Liver (tissue), 9 donors: ENCODE data around the gene FARS2. TPM values are rescaled to one million over a fixed set of nuclear protein-coding genes. Genes with fewer than 3 reads are reported as not detected.

Experiments
- DNase-seq: peaks from one replicate; pipeline ENCODE4 v3.0.0-alpha.2; 2017; ENCODE audit warnings: low spot score
- H3K27ac ChIP-seq, 2 donors: one replicate each; pipeline ENCODE4 v1.7.0; 2013; ENCODE audit warnings: inconsistent platforms in 2 of 2, low read length in 2 of 2, control low read depth in 1 of 2, low read depth in 1 of 2, mild to moderate bottlenecking in 1 of 2
- H3K27me3 ChIP-seq, 4 donors: one replicate each; pipeline versions ENCODE4 v1.6.1 to v1.7.0; 2013; ENCODE audit warnings: low read length in 3 of 4, inconsistent platforms in 1 of 4, mild to moderate bottlenecking in 1 of 4, moderate library complexity in 1 of 4; ENCODE audit not compliant: control insufficient read depth in 4 of 4, insufficient read depth in 4 of 4
- H3K36me3 ChIP-seq, 4 donors: one replicate each; pipeline versions ENCODE4 v1.6.1 to v1.7.0; 2013; ENCODE audit warnings: low read length in 3 of 4, mild to moderate bottlenecking in 3 of 4, low read depth in 1 of 4, moderate library complexity in 1 of 4; ENCODE audit not compliant: control insufficient read depth in 4 of 4, insufficient read depth in 3 of 4
- H3K4me1 ChIP-seq, 4 donors: one replicate each; pipeline versions ENCODE4 v1.6.1 to v1.7.0; 2013; ENCODE audit warnings: low read length in 3 of 4, mild to moderate bottlenecking in 3 of 4, moderate library complexity in 1 of 4; ENCODE audit not compliant: control insufficient read depth in 4 of 4, insufficient read depth in 4 of 4
- H3K4me3 ChIP-seq, 3 donors: one replicate each; pipeline versions ENCODE4 v1.6.1 to v1.7.0; 2013; ENCODE audit warnings: low read length in 3 of 3, control low read depth in 1 of 3, low read depth in 1 of 3, mild to moderate bottlenecking in 1 of 3
- H3K9ac ChIP-seq, 2 donors: one replicate each; pipeline ENCODE4 v1.7.0; 2013; ENCODE audit warnings: low read length in 2 of 2, mild to moderate bottlenecking in 2 of 2, moderate library complexity in 2 of 2, control low read depth in 1 of 2, low read depth in 1 of 2
- H3K9me3 ChIP-seq, 4 donors: one replicate each; pipeline versions ENCODE4 v1.6.1 to v1.7.0; 2013; ENCODE audit warnings: low read length in 3 of 4; ENCODE audit not compliant: control insufficient read depth in 4 of 4
- CTCF ChIP-seq: fragments of 150-350 bp; IDR thresholded peaks from 2 replicates; pipeline ENCODE4 v1.5.1; 2017; ENCODE audit warnings: improper control_type of control experiment, low read depth, low read length; ENCODE audit not compliant: missing input control
- EGR1 ChIP-seq, 2 donors: IDR thresholded peaks; 2 replicates each; pipeline ENCODE4 v1.6.1; 2016 to 2018; ENCODE audit warnings: antibody characterized with exemption in 2 of 2, low read depth in 2 of 2
- FOXA1 ChIP-seq: IDR thresholded peaks from 2 replicates; pipeline ENCODE4 v1.6.1; 2016; ENCODE audit warnings: antibody characterized with exemption
- FOXA2 ChIP-seq: IDR thresholded peaks from 2 replicates; pipeline ENCODE4 v1.6.1; 2016; ENCODE audit warnings: antibody characterized with exemption
- GABPA ChIP-seq, 2 donors: IDR thresholded peaks in 1 of 2; conservative IDR thresholded peaks in 1 of 2; 2 replicates each; pipeline ENCODE4 v1.6.1; 2016; ENCODE audit warnings: antibody characterized with exemption in 2 of 2, mild to moderate bottlenecking in 1 of 2, moderate library complexity in 1 of 2
- HNF4A ChIP-seq, 2 donors: conservative IDR thresholded peaks; 2 replicates each; pipeline ENCODE4 v1.6.1; 2016; ENCODE audit warnings: antibody characterized with exemption in 2 of 2, mild to moderate bottlenecking in 2 of 2
- HNF4G ChIP-seq: IDR thresholded peaks from 2 replicates; pipeline ENCODE4 v1.6.1; 2016; ENCODE audit warnings: antibody characterized with exemption
- JUND ChIP-seq, 2 donors: IDR thresholded peaks; 2 replicates each; pipeline ENCODE4 v1.6.1; 2016; ENCODE audit warnings: antibody characterized with exemption in 2 of 2
- NR2F2 ChIP-seq: IDR thresholded peaks from 2 replicates; pipeline ENCODE4 v1.6.1; 2016; ENCODE audit warnings: antibody characterized with exemption
- RAD21 ChIP-seq, 2 donors: IDR thresholded peaks; 2 replicates each; pipeline ENCODE4 v1.6.1; 2016; ENCODE audit warnings: antibody characterized with exemption in 2 of 2, mild to moderate bottlenecking in 2 of 2
- REST ChIP-seq: IDR thresholded peaks from 2 replicates; pipeline ENCODE4 v1.6.1; 2016; ENCODE audit warnings: antibody characterized with exemption, mild to moderate bottlenecking
- RXRA ChIP-seq, 2 donors: IDR thresholded peaks; 2 replicates each; pipeline ENCODE4 v1.6.1; 2017 to 2018; ENCODE audit warnings: antibody characterized with exemption in 2 of 2, mild to moderate bottlenecking in 1 of 2
- SP1 ChIP-seq: IDR thresholded peaks from 2 replicates; pipeline ENCODE4 v1.6.1; 2018; ENCODE audit warnings: antibody characterized with exemption, mild to moderate bottlenecking
- TAF1 ChIP-seq: conservative IDR thresholded peaks from 2 replicates; pipeline ENCODE4 v1.6.1; 2016; ENCODE audit warnings: antibody characterized with exemption, mild to moderate bottlenecking
- YY1 ChIP-seq: IDR thresholded peaks from 2 replicates; pipeline ENCODE4 v1.6.1; 2016; ENCODE audit warnings: antibody characterized with exemption, mild to moderate bottlenecking
- ZBTB33 ChIP-seq: IDR thresholded peaks from 2 replicates; pipeline ENCODE4 v1.6.1; 2016; ENCODE audit warnings: antibody characterized with exemption
- WGBS: extraction: QIAGEN DNeasy Blood & Tissue Kit; methylation state at CpG from one replicate; pipeline ENCODE4 v1.1.7; 2013; 5-methylcytosine and 5-hydroxymethylcytosine counted together
- polyA plus RNA-seq, 2 donors: library from polyadenylated mRNA; stranded (reverse) in 1 of 2; unstranded in 1 of 2; fragments of 200-250 nt in 1 of 2; fragments of >200 nt in 1 of 2; fragmentation: Nextera tagmentation in 1 of 2; extraction: Ambion mirVana in 1 of 2; gene quantifications; one replicate each; pipeline versions ENCODE4 v1.2.1 to v1.2.3, GENCODE V29; 2013 to 2015
- total RNA-seq, 2 donors: library from RNA; depleted of rRNA; stranded (reverse); fragments of >200 nt; gene quantifications; one replicate each; pipeline ENCODE4 v1.2.3, GENCODE V29; 2014
- TF ChIP-seq, protein P1 (sequence below): IDR thresholded peaks from 2 replicates; pipeline ENCODE4 v1.6.1; 2016; ENCODE audit warnings: antibody characterized with exemption
- TF ChIP-seq, protein P2 (sequence below): IDR thresholded peaks from 2 replicates; pipeline ENCODE4 v1.6.1; 2016; ENCODE audit warnings: antibody characterized with exemption
- donor health status: healthy.
- donor health status: healthy.
- donor health status: healthy.
- donor health status: healthy.
- donor health status: healthy.

The FARS2 gene
- total and polyA plus RNA-seq, 4 donors, result 7.8 to 25.9 (median 11.2) TPM

GRCh38 chr6:5680095-5680494, 418.8 kb downstream of the FARS2 start:
- H3K36me3 ChIP-seq, result no peaks in the 10 kb centered on the region
- peaks cover 0 to 1% (median 0%) of the 10 kb centered on the region in 4 donors for H3K9me3 ChIP-seq
- H3K27ac ChIP-seq, result no peak overlapping the region
- TF ChIP-seq, protein P1, sequence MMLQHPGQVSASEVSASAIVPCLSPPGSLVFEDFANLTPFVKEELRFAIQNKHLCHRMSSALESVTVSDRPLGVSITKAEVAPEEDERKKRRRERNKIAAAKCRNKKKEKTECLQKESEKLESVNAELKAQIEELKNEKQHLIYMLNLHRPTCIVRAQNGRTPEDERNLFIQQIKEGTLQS, result no peak
- TF ChIP-seq, protein P2, sequence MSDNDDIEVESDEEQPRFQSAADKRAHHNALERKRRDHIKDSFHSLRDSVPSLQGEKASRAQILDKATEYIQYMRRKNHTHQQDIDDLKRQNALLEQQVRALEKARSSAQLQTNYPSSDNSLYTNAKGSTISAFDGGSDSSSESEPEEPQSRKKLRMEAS, result no peak
- TF ChIP-seq TAF1, result no peak
- no peak for TF ChIP-seq YY1
- TF ChIP-seq EGR1 (IDR thresholded peaks at IDR 0.05; ENCODE audit: low read depth in 2 of 2), result no peak
- no peak for TF ChIP-seq JUND (IDR thresholded peaks at IDR 0.05)
- no peak for TF ChIP-seq CTCF
- TF ChIP-seq RXRA (IDR thresholded peaks at IDR 0.05), result no peak
- no peak for TF ChIP-seq FOXA2
- no peak for TF ChIP-seq RAD21 (IDR thresholded peaks at IDR 0.05)
- TF ChIP-seq ZBTB33, result no peak
- no peak for TF ChIP-seq HNF4G
- no peak for TF ChIP-seq REST
- TF ChIP-seq GABPA (IDR thresholded peaks at IDR 0.05 in 1 of 2, conservative IDR thresholded peaks at IDR 0.05 in 1 of 2), result no peak
- no peak for TF ChIP-seq SP1
- TF ChIP-seq HNF4A (conservative IDR thresholded peaks at IDR 0.05), result no peak
- no peak for TF ChIP-seq NR2F2
- no peak for DNase-seq
- no peaks in the 10 kb centered on the region for H3K27me3 ChIP-seq
- H3K9ac ChIP-seq, result no peak overlapping the region
- no peak overlapping the region for H3K4me3 ChIP-seq
- peaks cover 0 to 2% (median 0%) of the 10 kb centered on the region in 4 donors for H3K4me1 ChIP-seq
- 91% methylated on average over 5 of the region's 5 CpGs for WGBS

DNA sequence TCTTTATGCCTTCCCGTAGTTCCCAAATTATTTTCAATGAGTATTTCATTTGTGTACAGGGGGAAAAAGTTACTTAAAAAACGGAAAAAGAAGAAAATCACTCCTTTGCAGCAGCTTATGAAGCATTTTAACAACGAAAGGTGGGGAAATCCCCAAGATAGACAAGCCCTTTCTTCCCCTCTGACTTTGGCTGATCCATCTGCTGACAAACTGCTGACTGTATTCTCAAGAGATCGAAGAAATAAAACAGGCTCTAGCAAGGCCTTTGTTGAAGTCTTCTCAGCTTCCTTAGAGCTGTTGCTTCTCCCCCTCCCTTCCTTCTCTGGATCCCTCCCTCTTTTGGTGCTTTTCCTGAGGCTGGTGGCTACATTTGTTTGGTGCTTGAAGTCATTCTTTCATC, 420.2 kb downstream of the FARS2 start:
- Histone ChIP-seq H3K27me3 (no peaks in the 10 kb centered on the region), H3K4me3 (no peak overlapping the region), H3K27ac (no peak overlapping the region), H3K4me1 (peaks cover 0 to 2% (median 0%) of the 10 kb centered on the region in 4 donors), H3K9me3 (peaks cover 0 to 1% (median 0%) of the 10 kb centered on the region in 4 donors), H3K9ac (no peak overlapping the region), H3K36me3 (no peaks in the 10 kb centered on the region)
- no peak for DNase-seq
- WGBS, result 81% methylated on average over 4 of the region's 4 CpGs
- TF ChIP-seq RXRA (IDR thresholded peaks at IDR 0.05), result no peak
- TF ChIP-seq, protein P1, result no peak
- no peak for TF ChIP-seq GABPA (IDR thresholded peaks at IDR 0.05 in 1 of 2, conservative IDR thresholded peaks at IDR 0.05 in 1 of 2)
- no peak for TF ChIP-seq FOXA1
- TF ChIP-seq ZBTB33, result no peak
- TF ChIP-seq YY1, result no peak
- TF ChIP-seq, protein P2, result no peak
- TF ChIP-seq HNF4G, result no peak
- TF ChIP-seq REST, result no peak
- no peak for TF ChIP-seq TAF1
